Spleen (tissue), 11 donors: ENCODE measurements around the gene CALHM4. TPM values are rescaled to one million over a fixed set of nuclear protein-coding genes. Genes with fewer than 3 reads are reported as not detected.

Experiments used
- DNase-seq: peaks from one replicate; pipeline ENCODE4 v3.0.0-alpha.2; 2020
- H3K27ac ChIP-seq, 8 donors: fragments of 200-600 bp; sonication (generic) in 7 of 8; 1 replicate in 4 of 8; 2 replicates in 4 of 8; pipeline versions ENCODE4 v1.5.0 to v1.8.0; 2016 to 2021; ENCODE audit warnings: inconsistent platforms in 4 of 8, mild to moderate bottlenecking in 4 of 8, moderate library complexity in 1 of 8
- H3K27me3 ChIP-seq, 7 donors: fragments of 200-600 bp; sonication (generic) in 6 of 7; replicated peaks in 1 of 7; 1 replicate in 4 of 7; 2 replicates in 3 of 7; pipeline versions ENCODE4 v1.5.0 to v1.8.0; 2016 to 2021; ENCODE audit warnings: inconsistent platforms in 3 of 7, mild to moderate bottlenecking in 1 of 7
- H3K36me3 ChIP-seq, 6 donors: fragments of 200-600 bp; sonication (generic) in 5 of 6; 1 replicate in 4 of 6; 2 replicates in 2 of 6; pipeline versions ENCODE4 v1.5.0 to v1.8.0; 2016 to 2021; ENCODE audit warnings: inconsistent platforms in 2 of 6
- H3K4me1 ChIP-seq, 6 donors: fragments of 200-600 bp; sonication (generic) in 5 of 6; 1 replicate in 3 of 6; 2 replicates in 3 of 6; pipeline versions ENCODE4 v1.5.0 to v1.8.0; 2016 to 2021; ENCODE audit warnings: inconsistent platforms in 3 of 6
- H3K4me3 ChIP-seq, 8 donors: fragments of 200-600 bp; sonication (generic) in 7 of 8; 1 replicate in 4 of 8; 2 replicates in 4 of 8; pipeline versions ENCODE4 v1.5.0 to v1.8.0; 2016 to 2021; ENCODE audit warnings: inconsistent platforms in 4 of 8, mild to moderate bottlenecking in 4 of 8, moderate library complexity in 2 of 8
- H3K9me3 ChIP-seq, 8 donors: fragments of 200-600 bp; sonication (generic) in 7 of 8; 1 replicate in 4 of 8; 2 replicates in 4 of 8; pipeline versions ENCODE4 v1.5.0 to v1.8.0; 2016 to 2021; ENCODE audit warnings: inconsistent platforms in 4 of 8
- POLR2A ChIP-seq, 3 donors: fragments of 450-650 bp; IDR thresholded peaks; one replicate each; pipeline ENCODE4 v1.5.1; 2017; ENCODE audit warnings: antibody characterized with exemption in 3 of 3, mild to moderate bottlenecking in 1 of 3
- POLR2AphosphoS5 ChIP-seq, 3 donors: sonication (generic); formaldehyde crosslinking; IDR thresholded peaks; one replicate each; pipeline ENCODE4 v1.5.1; 2017; ENCODE audit warnings: antibody characterized with exemption in 3 of 3
- WGBS, 5 donors: extraction: QIAGEN DNeasy Blood & Tissue Kit in 3 of 5; methylation state at CpG; one replicate each; pipeline versions ENCODE4 v1.1.5 to v1.1.7; 2013 to 2018; 5-methylcytosine and 5-hydroxymethylcytosine counted together
- intact Hi-C: fragments of 100-400 bp; cut with DNase I; formaldehyde crosslinking; loops from one replicate; pipeline ENCODE4 v1.15.0; 2023; ENCODE audit warnings: low total_unique reads
- polyA plus RNA-seq, 3 donors: library from polyadenylated mRNA; stranded (reverse); fragments of 200-250 nt; gene quantifications; one replicate each; pipeline ENCODE4 v1.2.1, GENCODE V29; 2013
- total RNA-seq, 7 donors: library from RNA; depleted of rRNA in 3 of 7; stranded (reverse); fragments of >200 nt in 3 of 7; fragmentation: NEBNext Ultra II Directional in 4 of 7; extraction: Animal tissue kit (Norgen Biotek cat#: 25700) in 4 of 7; gene quantifications; one replicate each; pipeline versions ENCODE4 v1.1.0 to v1.2.1, GENCODE V29; 2016 to 2021
- TF ChIP-seq, protein P1 (sequence below), 11 experiments: fragments of 200-600 bp in 7 of 11; fragments of 450-650 bp in 4 of 11; sonication (generic) in 4 of 11; IDR thresholded peaks in 8 of 11; conservative IDR thresholded peaks in 3 of 11; 1 replicate in 7 of 11; 2 replicates in 4 of 11; pipeline versions ENCODE4 v1.4.0 to v1.8.0; 2016 to 2021; ENCODE audit warnings: antibody characterized with exemption in 11 of 11, inconsistent platforms in 4 of 11, mild to moderate bottlenecking in 1 of 11
- donor health status: healthy with polysubstance abuse.
- donor health status: DM: no; HTN: no; CAD: no; lungs with moderate emphysema.
- donor health status: DM: no; HTN: no; CAD: no.
- donor health status: Bipolar disorder and iron deficiency.
- donor health status: healthy.
- donor health status: DM: no; HTN: no; CAD: no.
- donor health status: DM: yes; HTN: yes; CAD: no.

The CALHM4 gene
- total and polyA plus RNA-seq, 10 donors: not detected

DNA sequence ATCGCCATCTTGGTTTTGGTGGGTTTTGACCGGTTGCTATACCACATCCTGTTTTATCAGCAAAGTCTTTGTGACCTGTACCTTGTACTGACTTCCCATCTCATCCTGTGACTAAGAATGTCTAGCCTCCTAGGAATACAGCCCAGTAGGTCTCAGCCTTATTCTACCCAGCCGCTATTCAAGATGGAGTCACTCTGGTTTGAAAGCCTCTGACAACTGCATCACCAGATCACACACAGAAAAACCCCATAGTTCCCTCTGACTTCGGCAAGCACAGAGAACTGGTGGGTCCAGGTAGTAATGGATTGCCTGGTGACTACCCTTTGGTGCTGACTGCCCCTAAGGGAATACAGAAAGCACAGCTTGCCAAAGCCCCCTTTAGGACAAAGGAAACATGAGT is 52.4 kb downstream of the CALHM4 start:
- Histone ChIP-seq H3K4me3 (no peak overlapping the region), H3K9me3 (peaks cover 0 to 26% (median 4%) of the 10 kb centered on the region in 8 donors), H3K27ac (no peak overlapping the region), H3K36me3 (peaks cover 0 to 27% (median 5%) of the 10 kb centered on the region in 6 donors), H3K4me1 (no peaks in the 10 kb centered on the region), H3K27me3 (no peaks in the 10 kb centered on the region)
- DNase-seq: no peak
- 92 to 99% (median 95%) methylated on average over 4 of the region's 4 CpGs for WGBS, 5 donors
- TF ChIP-seq POLR2A (IDR thresholded peaks at IDR 0.05) (no peak), POLR2AphosphoS5 (IDR thresholded peaks at IDR 0.05) (no peak)
- TF ChIP-seq, protein P1, sequence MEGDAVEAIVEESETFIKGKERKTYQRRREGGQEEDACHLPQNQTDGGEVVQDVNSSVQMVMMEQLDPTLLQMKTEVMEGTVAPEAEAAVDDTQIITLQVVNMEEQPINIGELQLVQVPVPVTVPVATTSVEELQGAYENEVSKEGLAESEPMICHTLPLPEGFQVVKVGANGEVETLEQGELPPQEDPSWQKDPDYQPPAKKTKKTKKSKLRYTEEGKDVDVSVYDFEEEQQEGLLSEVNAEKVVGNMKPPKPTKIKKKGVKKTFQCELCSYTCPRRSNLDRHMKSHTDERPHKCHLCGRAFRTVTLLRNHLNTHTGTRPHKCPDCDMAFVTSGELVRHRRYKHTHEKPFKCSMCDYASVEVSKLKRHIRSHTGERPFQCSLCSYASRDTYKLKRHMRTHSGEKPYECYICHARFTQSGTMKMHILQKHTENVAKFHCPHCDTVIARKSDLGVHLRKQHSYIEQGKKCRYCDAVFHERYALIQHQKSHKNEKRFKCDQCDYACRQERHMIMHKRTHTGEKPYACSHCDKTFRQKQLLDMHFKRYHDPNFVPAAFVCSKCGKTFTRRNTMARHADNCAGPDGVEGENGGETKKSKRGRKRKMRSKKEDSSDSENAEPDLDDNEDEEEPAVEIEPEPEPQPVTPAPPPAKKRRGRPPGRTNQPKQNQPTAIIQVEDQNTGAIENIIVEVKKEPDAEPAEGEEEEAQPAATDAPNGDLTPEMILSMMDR (IDR thresholded peaks at IDR 0.05 in 8 of 11, conservative IDR thresholded peaks at IDR 0.05 in 3 of 11): no peak
- intact Hi-C loops: no loop called here

Other genes starting within 250 kb of the CALHM4 start
- gene DSE, start 182.8 kb upstream of the CALHM4 start, total RNA-seq: 10 to 100 TPM; 52.9 to 82.3 (median 65.4) TPM
- 1 to 10 TPM; 8.2 to 9.4 (median 9.2) TPM for gene DSE, start 182.8 kb upstream of the CALHM4 start, polyA plus RNA-seq
- gene CALHM6, start 92.4 kb upstream of the CALHM4 start, total RNA-seq: 100 to 1,000 TPM in 6 of 7 donors, 10 to 100 TPM in 1; 84.2 to 212 (median 168) TPM
- 100 to 1,000 TPM; 157 to 209 (median 171) TPM for gene CALHM6, start 92.4 kb upstream of the CALHM4 start, polyA plus RNA-seq
- gene CALHM5, start 42.1 kb upstream of the CALHM4 start, total RNA-seq: 1 to 10 TPM; 1.3 to 2.6 (median 2.3) TPM
- gene CALHM5, start 42.1 kb upstream of the CALHM4 start, polyA plus RNA-seq: under 1 TPM; 0.24 to 0.67 (median 0.35) TPM
- gene TRAPPC3L, start 8.1 kb upstream of the CALHM4 start, total RNA-seq: 1 to 10 TPM; 1.3 to 6.3 (median 3.3) TPM
- 1 to 10 TPM in 1 of 3 donors, under 1 TPM in 2; 0.33 to 3.0 (median 0.71) TPM for gene TRAPPC3L, start 8.1 kb upstream of the CALHM4 start, polyA plus RNA-seq
- 10 to 100 TPM; 25.8 to 50.0 (median 30.8) TPM for gene RWDD1, start 17.8 kb downstream of the CALHM4 start, total RNA-seq
- 10 to 100 TPM; 45.2 to 57.5 (median 50.5) TPM for gene RWDD1, start 17.8 kb downstream of the CALHM4 start, polyA plus RNA-seq
- gene RSPH4A, start 62.7 kb downstream of the CALHM4 start, total RNA-seq: 1 to 10 TPM in 3 of 7 donors, under 1 TPM in 4; 0.27 to 1.8 (median 0.77) TPM
- gene RSPH4A, start 62.7 kb downstream of the CALHM4 start, polyA plus RNA-seq: under 1 TPM; 0.17 to 0.59 (median 0.29) TPM
- 10 to 100 TPM; 12.8 to 17.5 (median 14.6) TPM for gene ZUP1, start 115.0 kb downstream of the CALHM4 start, total RNA-seq
- gene ZUP1, start 115.0 kb downstream of the CALHM4 start, polyA plus RNA-seq: 10 to 100 TPM; 11.6 to 19.6 (median 11.8) TPM
- gene KPNA5, start 127.5 kb downstream of the CALHM4 start, total RNA-seq: 10 to 100 TPM; 11.7 to 29.6 (median 21.4) TPM
- gene KPNA5, start 127.5 kb downstream of the CALHM4 start, polyA plus RNA-seq: 1 to 10 TPM; 3.0 to 4.2 (median 3.9) TPM
- not detected for gene FAM162B, start 212.0 kb downstream of the CALHM4 start, total RNA-seq
- gene FAM162B, start 212.0 kb downstream of the CALHM4 start, polyA plus RNA-seq: under 1 TPM; 0.20 to 0.67 (median 0.38) TPM